NCI-H82 (cell line): Measurements from ENCODE around the gene OPN5.
"Not testable (repeated sequence)": the region's sequence is repeated elsewhere in the genome, so short reads cannot be mapped to it uniquely, and the experiment has no call there.

Experiments
- DNase-seq: peaks from one replicate; lab custom pipeline; 2025; lab: John Stamatoyannopoulos, UW

The OPN5 gene

GRCh38 chr6:47781732-47782131 lies at the start of gene OPN5:
TSS of gene OPN5 (plus strand) at chr6:47782032. CDS start at chr6:47782067, 35 bp downstream.
- no peak for DNase-seq

- peak; percentile 67 for DNase-seq
Observed at GRCh38 chr6:47733879-47734558, 47.8 kb upstream of the OPN5 start.

GRCh38 chr6:47734831-47735481 lies 46.9 kb upstream of the OPN5 start:
- no peak for DNase-seq

- no peak for DNase-seq
Observed at GRCh38 chr6:47736083-47736700, 45.6 kb upstream of the OPN5 start.

GRCh38 chr6:47737406-47737805 lies 44.4 kb upstream of the OPN5 start:
- no peak for DNase-seq

- DNase-seq, result no peak
Observed at GRCh38 chr6:47740714-47741113, 41.1 kb upstream of the OPN5 start.

GRCh38 chr6:47741807-47742206 lies 40.0 kb upstream of the OPN5 start:
- no peak for DNase-seq

- no peak for DNase-seq
Observed at GRCh38 chr6:47743744-47744143, 38.1 kb upstream of the OPN5 start.

- not testable (repeated sequence) for DNase-seq
Observed at GRCh38 chr6:47745269-47745668, 36.6 kb upstream of the OPN5 start.

GRCh38 chr6:47749757-47750156 lies 32.1 kb upstream of the OPN5 start:
- DNase-seq, result no peak

- no peak for DNase-seq
Observed at GRCh38 chr6:47752801-47753200, 29.0 kb upstream of the OPN5 start.

- no peak for DNase-seq
Observed at GRCh38 chr6:47759364-47759763, 22.5 kb upstream of the OPN5 start.

GRCh38 chr6:47762502-47762901 lies 19.3 kb upstream of the OPN5 start:
- DNase-seq, result no peak

GRCh38 chr6:47766445-47766844 lies 15.4 kb upstream of the OPN5 start:
- DNase-seq, result no peak

- no peak for DNase-seq
Observed at GRCh38 chr6:47767102-47767501, 14.7 kb upstream of the OPN5 start.

- no peak for DNase-seq
Observed at GRCh38 chr6:47769982-47770381, 11.8 kb upstream of the OPN5 start.

- no peak for DNase-seq
Observed at GRCh38 chr6:47772359-47772758, 9.5 kb upstream of the OPN5 start.

GRCh38 chr6:47773005-47773404 lies 8.8 kb upstream of the OPN5 start:
- peak; percentile 54 for DNase-seq

- DNase-seq, result peak; percentile 85
Observed at GRCh38 chr6:47780510-47781356, 1.1 kb upstream of the OPN5 start.

- no peak for DNase-seq
Observed at GRCh38 chr6:47785182-47785581, 3.4 kb downstream of the OPN5 start.

GRCh38 chr6:47787620-47788497 lies 6.0 kb downstream of the OPN5 start:
- DNase-seq, result peak; percentile 85
